Stimulated activated CD4-positive, alpha-beta T cell treated with anti-CD3 and anti-CD28 coated beads, Interleukin-15, amount 100 ng/mL, for 24 hours (primary cell): ENCODE data around the gene MORC2.

Experiments
- DNase-seq: peaks from one replicate; pipeline ENCODE4 v3.0.0-alpha.2; 2020

MORC2 gene

GRCh38 chr22:30948930-30949342 lies 19.6 kb downstream of the MORC2 start:
- no peak for DNase-seq

DNA sequence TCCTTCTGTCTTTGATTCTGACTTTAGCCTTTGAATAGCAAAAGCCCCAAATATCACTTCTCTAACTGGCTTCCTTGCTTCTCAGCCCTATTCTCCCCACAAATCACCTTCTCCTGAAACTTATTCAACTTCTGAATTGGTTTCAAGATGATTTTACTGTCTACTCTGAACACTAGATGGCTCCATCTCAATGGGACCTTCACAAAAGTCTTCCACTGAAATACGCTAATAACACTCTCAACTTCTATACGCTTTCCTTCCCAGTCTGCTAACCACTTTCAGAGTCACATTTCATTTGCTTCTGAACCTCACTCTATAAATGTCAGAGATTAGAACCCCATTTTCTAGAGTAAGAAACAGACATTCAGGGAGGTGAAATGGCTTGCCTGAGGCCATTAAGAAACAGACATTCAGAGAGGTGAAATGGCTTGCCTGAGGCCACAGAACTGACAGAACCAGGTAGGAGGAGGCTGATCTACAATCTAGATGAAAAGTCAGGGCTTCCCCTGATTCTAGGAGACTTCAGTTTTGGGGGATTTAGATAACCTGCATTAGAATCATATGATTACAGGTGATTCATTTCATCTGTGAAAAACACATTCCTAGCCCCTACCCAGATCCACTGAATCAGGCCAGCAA lies 20.6 kb downstream of the MORC2 start:
- no peak for DNase-seq

DNA sequence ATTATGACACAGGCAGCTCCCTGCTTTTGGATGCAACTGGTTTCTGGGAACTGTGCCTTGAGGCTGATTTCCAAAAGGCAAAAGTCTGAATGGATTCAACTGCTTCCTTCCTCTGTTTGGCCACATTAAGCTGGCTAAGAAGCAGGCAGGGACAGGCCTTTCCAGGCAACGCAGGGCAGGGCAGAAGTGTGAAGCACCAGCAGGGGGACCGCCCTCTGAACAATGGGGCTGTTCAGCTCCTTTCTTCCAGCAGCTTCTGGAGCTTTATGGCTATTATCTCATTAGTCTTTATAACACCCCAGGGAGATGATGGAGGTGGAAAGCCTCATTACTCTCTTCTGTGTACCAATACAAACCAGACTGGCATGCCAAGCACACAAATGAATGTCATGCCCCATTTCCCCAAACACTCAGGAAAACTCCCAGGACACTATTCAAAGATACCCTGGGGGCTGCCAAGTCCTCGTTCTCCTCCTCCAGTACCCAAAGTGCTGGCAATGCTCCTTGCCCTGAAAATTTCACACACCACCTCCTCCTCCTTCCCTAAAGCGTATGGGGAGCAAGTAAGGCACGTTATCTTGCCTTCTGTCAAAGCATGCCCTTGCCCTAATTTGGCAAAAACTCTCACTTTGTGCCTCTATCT lies 21.3 kb downstream of the MORC2 start:
- DNase-seq = no peak

GRCh38 chr22:30946354-30946753 lies 22.2 kb downstream of the MORC2 start:
- DNase-seq = no peak

GRCh38 chr22:30945653-30946052 lies 22.9 kb downstream of the MORC2 start:
- no peak for DNase-seq

DNA sequence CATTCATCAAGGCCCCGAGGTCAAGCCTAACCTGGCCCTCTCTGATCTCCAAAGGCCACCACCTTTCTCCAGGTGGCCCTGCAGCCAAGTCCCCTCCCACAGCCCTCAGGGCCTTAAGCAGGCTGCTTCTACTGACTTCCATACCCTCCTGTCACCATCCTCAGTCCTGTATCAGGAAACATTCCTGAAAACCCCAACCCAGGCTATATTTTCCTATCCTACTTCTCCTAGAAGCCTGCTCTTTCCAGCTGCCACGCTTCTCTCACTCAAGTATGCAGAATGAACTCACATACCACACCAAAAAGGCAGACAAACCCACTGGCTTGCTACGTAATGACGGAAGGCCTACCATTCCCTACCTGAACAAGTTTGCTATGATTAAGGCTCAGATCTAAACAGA lies 23.6 kb downstream of the MORC2 start:
- DNase-seq = no peak

GRCh38 chr22:30943368-30943767 lies 25.2 kb downstream of the MORC2 start:
- DNase-seq = peak; percentile 24

GRCh38 chr22:30941363-30941740 lies 27.2 kb downstream of the MORC2 start:
- DNase-seq = peak; percentile 8

- DNase-seq = peak; percentile 53
Measured at GRCh38 chr22:30940685-30941362, 27.8 kb downstream of the MORC2 start.

DNA sequence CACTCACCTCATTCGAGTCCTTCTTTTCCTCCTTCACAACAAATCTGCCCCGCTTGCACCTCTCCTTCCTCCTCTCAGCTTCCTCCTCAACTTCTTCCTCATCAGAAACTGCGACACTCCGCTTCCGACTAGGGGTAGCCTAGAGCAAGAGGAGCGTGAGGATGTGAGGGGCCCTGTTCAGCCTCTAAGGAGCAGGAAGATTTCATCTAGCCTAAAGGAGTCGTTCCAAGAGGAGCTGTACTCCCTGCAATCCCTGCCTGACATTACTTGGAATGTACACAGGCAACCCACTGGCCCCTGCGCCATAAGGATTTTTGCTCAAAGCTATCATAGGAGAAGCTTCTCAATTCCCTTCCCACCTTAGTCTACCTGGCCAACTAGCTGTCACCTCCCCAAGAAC lies 34.5 kb downstream of the MORC2 start:
- DNase-seq = no peak

DNA sequence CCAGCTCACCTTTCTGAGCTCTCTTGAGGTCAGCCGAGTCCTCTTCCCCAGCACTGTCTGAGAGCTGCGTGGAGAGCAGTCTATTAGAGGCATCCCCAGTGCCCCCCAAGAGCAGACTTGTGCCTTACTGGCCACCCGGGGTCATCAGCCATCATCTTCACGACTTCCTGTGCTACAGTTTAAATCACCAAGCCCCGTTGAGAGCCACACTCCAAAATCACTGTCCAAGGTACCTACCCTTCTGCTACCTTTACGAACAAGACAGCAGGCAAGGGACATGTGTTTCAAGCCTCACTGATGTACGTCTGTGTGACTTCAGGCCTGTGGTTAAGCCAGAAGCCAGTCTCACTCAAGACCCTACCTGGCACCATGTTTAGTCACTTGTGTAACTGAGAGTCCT lies 35.1 kb downstream of the MORC2 start:
- DNase-seq = no peak

DNA sequence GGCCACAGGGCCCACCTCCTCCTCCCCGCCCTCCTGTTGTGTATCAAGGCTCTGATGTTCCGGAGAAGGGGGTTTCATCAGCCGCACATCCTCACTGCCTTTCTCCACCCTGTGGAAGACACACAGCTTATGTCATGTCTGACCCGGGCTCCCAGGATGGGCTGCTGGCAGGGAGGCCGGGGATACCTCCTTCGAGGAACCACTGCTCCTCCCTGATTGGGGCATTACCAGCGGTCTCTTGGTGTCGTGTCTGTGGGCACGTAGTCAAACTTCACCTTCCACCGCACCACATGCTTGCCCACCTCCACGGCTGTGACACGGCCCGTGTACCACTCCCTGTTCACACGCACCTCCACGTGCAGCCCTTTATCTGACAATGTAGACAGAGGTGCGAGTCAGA lies 35.9 kb downstream of the MORC2 start:
- DNase-seq = no peak

DNA sequence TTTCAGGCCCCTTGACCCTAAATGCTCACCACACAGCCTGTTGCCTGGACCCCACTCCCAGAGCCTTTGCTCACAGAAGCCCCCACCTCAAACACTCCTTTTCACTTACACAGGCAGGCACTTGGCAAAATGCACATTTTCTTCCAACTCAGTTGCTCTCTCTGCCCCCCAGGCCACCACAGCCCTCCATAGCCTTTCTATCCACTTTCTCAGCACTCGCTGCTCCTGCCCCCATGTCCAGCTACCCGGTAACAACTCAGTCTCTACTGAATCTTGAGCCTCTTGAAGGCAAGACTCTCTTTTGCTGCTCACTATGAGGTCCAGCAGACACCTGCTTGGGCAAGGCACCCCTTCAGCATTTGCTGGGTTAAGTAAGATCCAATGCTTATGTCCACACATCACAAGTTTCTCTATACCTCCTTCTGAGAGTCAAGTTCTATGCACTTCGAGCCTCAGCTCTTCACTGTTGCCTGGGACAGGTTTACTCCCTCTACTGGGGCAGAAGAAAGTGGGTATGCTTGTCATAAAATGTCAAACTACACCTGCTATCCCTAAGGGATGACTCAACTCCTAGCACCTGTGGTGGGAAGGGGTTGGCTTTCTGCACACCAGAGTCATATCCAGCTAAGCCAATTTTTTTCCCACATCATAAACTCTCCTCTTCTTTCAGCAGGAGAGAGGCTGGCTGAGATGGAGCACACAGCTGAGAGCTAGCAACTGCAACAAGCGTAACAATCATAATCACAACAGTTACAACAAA lies 36.9 kb downstream of the MORC2 start:
- DNase-seq = no peak

- no peak for DNase-seq
Measured at GRCh38 chr22:30930228-30930627, 38.3 kb downstream of the MORC2 start.

DNA sequence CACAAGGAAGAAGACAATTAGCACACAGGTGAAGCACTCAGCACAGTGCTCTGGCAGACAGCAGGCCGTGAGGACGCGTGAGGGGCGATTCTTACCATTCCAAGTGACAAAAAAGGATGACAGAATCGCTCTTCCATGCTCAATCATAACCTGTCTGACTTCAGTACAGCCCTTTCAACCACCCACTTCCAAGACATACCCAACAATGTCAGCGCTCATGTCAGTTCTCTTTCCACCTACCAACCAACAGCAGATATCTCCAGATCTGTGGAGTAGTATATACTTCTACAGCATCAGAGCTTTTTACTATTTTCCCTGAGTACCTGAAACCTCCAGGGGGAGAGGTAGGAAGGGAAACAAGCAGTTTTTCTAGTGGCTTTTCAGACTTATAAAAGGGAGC lies 40.2 kb downstream of the MORC2 start:
- no peak for DNase-seq

GRCh38 chr22:30927806-30928205 lies 40.8 kb downstream of the MORC2 start:
- no peak for DNase-seq

- DNase-seq = no peak
Measured at GRCh38 chr22:30926706-30927105, 41.9 kb downstream of the MORC2 start.

DNA sequence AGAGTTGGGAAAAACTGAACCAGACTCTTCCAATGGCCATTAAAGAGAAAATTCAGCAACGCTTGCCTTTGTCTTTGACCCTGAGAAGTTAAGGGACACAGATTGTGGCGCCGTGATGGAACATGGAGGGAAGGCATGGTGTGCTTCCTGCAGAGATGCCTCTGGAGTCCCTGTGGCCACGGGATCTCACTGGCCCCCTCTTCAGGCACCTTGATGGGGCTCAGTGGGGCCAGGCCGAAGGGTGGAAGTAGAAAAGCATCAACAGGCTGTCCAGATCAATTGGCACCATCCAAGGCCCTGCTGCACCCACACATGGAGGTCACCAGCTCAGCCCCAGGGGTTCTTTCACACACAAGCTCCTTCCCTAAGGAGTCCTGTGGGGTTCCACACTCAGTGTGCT lies 42.9 kb downstream of the MORC2 start:
- no peak for DNase-seq

DNA sequence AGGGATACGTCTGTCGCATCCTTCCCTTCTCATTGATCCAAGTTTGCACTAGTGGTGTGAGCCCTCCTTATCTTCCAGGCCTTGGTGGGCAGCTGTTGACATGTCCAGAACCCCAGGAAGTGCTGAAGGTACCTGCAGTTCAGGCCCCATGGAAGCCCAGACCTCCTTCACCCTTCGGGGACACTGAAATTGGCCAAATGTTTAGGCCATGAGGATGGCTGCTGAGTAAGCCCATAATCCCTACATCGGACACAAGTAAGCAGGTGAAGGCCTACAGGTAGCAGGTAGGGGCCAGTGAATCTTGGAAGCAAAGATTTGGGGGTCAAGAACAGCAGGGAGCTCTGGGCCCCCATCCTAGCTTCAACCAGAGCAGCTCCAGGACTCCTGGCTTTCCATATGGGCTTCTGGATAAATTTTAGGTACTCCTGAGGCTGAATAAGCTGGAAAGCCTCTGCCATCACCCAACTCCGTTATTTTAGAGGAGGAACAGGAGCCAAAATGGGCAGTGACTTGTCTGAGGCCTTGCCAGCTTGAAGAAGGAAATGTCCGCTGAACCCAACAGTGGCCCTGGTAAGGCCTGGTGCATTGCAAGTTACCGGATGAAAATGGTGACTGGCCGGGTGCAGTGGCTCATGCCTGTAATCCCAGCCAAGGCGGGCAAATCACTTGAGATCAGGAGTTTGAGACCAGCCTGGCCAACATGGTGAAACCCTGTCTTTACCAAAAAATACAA lies 45.2 kb downstream of the MORC2 start:
- DNase-seq = no peak

DNA sequence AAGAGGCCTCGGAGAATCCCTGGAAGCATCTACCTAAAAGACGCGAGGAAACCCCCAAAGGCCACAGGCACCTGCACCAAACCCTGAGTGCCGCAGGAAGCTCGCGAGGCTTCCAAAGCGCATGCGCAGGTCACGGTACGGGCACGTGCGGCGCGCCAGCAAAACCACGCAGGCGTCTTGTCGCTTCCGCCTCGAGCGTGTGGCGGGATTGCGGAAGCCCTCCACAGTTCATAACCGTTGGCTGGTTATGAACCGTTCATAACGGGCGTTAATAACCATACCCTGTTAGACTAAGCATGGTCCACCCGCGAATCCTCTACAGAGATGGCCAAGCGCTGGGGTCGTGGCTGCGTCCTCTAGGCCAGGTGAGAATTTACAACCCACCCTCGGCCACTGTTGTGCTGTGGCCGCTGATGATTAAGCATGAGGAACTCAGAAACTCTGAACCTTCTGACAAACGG lies 46.4 kb downstream of the MORC2 start:
- DNase-seq = peak; percentile 87

GRCh38 chr22:30921108-30921507 lies 47.5 kb downstream of the MORC2 start:
- DNase-seq = peak; percentile 13

DNA sequence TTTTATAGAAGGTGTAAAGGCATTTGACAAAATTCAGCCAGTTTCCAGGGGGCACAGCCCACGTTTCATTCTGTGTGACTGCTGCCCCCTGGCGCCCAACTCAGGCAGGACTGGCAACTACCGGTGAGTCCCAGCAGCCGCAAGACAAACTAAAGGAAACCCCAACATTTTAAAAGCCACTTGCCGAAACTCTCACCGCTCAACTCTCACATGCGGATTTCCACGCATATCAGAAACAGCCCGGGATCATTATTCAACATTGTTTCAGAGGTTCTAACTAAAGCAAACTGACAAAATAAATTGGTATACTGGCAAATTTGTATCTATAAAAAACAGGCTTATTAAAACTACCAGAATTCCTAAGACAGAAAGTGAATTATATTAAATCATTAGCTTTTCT lies 48.2 kb downstream of the MORC2 start:
- DNase-seq = peak; percentile 91

GRCh38 chr22:30919973-30920372 lies 48.6 kb downstream of the MORC2 start:
- DNase-seq = no peak
